Astrocyte of the cerebellum (primary cell): ENCODE measurements around the gene LAMTOR2.

Source experiments
- DNase-seq: peaks from one replicate; pipeline ENCODE4 v3.0.0-alpha.2; 2011; ENCODE audit warnings: low read depth
- H3K4me3 ChIP-seq: 2 replicates; pipeline ENCODE4 v1.5.1; 2011; ENCODE audit warnings: mild to moderate bottlenecking, low read depth, low read length, moderate library complexity
- CTCF ChIP-seq: IDR thresholded peaks from 2 replicates; pipeline ENCODE4 v1.5.1; 2012; ENCODE audit warnings: low read length, low read depth, moderate library complexity, mild to moderate bottlenecking; ENCODE audit errors: missing control alignments
- in situ Hi-C: cut with HindIII; loops from 2 replicates; pipeline ENCODE4 v1.10.0; 2017; ENCODE audit warnings: low sequenced_read_pairs

LAMTOR2 gene

GRCh38 chr1:156060937-156061636, 6.5 kb downstream of the LAMTOR2 start, which contains the start of gene RAB25:
Gene RAB25, plus strand, starts transcription at chr1:156061160. Its CDS starts 241 bp downstream, at chr1:156061401.
- H3K4me3 ChIP-seq = no peak within 1 kb of the TSS
- DNase-seq = no peak
- in situ Hi-C loops = no loop called here
- TF ChIP-seq CTCF = no peak

- H3K4me3 ChIP-seq = no peak overlapping the region
- in situ Hi-C loops = no loop called here
- DNase-seq = no peak
- no peak for TF ChIP-seq CTCF
These were observed 7.6 kb downstream of the LAMTOR2 start for GRCh38 chr1:156062189-156062588.

- in situ Hi-C loops = no loop called here
- H3K4me3 ChIP-seq = no peak overlapping the region
- no peak for DNase-seq
- TF ChIP-seq CTCF = no peak
These were observed 9.4 kb downstream of the LAMTOR2 start for GRCh38 chr1:156063997-156064285.

DNA sequence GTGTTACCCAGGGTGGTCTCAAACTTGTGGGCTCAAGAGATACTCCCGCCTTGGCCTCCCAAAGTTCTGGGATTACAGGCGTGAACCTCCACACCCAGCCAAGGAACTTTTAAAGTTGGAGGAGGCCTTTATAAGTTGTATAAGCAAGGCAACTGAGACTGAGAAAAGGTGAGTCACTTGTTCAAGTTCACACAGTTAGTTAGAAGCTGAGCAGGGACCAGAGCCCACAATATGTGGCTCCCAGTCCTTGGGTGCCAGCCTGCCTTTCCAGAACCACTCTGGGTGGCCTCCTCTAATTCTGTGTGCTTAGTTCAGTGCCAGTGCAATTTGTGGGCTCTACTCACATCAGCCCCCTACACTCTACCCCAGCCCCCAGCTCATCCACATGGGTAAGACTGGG, 10.0 kb downstream of the LAMTOR2 start:
- in situ Hi-C loops = no loop called here
- no peak for DNase-seq
- H3K4me3 ChIP-seq = no peak overlapping the region
- no peak for TF ChIP-seq CTCF

DNA sequence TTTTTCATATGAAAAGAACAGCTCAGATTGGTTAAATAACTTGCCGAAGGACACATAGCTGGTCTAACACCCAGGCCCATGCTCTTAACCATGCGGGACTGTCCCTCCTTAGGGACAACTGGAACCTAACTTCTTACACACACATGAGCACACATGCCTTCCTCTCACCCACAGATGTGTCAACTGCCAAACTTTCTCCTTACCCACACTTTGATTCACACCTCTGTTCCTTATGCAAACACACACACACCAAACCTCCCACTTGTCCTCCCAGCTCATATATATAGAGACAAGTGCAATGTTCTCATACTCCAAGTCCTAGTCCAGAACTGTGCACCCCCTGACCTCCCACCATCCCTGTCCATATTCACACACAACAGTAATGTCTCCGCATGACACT, 10.6 kb downstream of the LAMTOR2 start:
- no peak for TF ChIP-seq CTCF
- in situ Hi-C loops = no loop called here
- no peak overlapping the region for H3K4me3 ChIP-seq
- no peak for DNase-seq

GRCh38 chr1:156065871-156066270, 11.3 kb downstream of the LAMTOR2 start:
- H3K4me3 ChIP-seq = no peak overlapping the region
- in situ Hi-C loops = no loop called here
- TF ChIP-seq CTCF = no peak
- DNase-seq = no peak
